ENCODE data around the gene ISOC2. TPM values are rescaled to one million over a fixed set of nuclear protein-coding genes. Genes with fewer than 3 reads are reported as not detected.

Gene ISOC2
- polyA plus RNA-seq, 2 of the 4 experiments (the other 2 are of a cell fraction), result 45.3 to 57.8 TPM

DNA sequence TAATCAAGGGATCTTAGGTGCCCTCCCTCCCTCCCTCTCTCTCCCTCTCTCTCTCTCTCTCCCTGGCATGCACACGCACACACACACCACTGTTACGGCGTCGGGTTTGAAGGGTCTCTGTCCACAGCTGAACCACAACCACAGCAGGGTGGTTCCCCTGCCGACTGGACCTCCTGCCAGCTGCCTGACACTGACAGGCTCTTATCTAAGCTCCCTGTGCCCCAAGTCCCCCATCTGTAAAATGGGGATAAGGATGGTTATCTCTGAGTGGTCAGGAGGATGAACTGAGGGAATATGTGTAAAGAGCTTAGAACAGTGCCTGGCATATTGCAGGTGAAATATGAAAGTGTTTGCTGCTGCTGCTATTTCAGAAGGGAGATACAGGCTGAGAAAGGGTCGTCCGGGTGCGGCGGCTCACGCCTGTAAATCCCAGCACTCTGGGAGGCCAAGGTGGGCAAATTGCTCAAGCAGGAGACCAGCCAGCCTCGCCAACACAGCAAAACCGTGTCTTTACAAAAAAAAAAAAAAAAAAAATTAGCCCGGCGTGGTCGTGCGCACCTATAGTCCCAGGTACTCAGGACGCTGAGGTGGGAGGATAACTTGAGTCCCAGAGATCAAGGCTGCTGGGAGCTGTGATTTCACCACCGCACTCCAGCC lies 17.5 kb downstream of the ISOC2 start:
- ChIA-PET POLR2A (interaction anchor here (1.0 kb wide), 1 partner anchor 181 kb away, joined by 4 read pairs; the partner anchor contains the start of gene ZNF784), CTCF (interaction anchor here (0.5 to 4.7 kb wide), 12 partner anchors 10 to 490 kb away, joined by 3 to 31 read pairs (median 4); partner anchors contain the start of gene KMT5C)
- H3K4me1 ChIP-seq, result peaks cover 23% of the 10 kb centered on the region
- no peaks in the 10 kb centered on the region for H3K9me3 ChIP-seq
- no peak overlapping the region for H3K4me2 ChIP-seq
- no peak overlapping the region for H3K27ac ChIP-seq
- TF ChIP-seq RAD21 (conservative IDR thresholded peaks at IDR 0.05 in 1 of 2, IDR thresholded peaks at IDR 0.05 in 1 of 2), result no peak
- TF ChIP-seq HDAC2 (IDR thresholded peaks at IDR 0.05), result no peak
- TF ChIP-seq EHF (CRISPR knock-in tag; IDR thresholded peaks at IDR 0.05), result no peak
- no peak for TF ChIP-seq HEYL (CRISPR knock-in tag; IDR thresholded peaks at IDR 0.05)
- TF ChIP-seq FOXS1 (CRISPR knock-in tag; IDR thresholded peaks at IDR 0.05), result no peak
- TF ChIP-seq, protein P1, sequence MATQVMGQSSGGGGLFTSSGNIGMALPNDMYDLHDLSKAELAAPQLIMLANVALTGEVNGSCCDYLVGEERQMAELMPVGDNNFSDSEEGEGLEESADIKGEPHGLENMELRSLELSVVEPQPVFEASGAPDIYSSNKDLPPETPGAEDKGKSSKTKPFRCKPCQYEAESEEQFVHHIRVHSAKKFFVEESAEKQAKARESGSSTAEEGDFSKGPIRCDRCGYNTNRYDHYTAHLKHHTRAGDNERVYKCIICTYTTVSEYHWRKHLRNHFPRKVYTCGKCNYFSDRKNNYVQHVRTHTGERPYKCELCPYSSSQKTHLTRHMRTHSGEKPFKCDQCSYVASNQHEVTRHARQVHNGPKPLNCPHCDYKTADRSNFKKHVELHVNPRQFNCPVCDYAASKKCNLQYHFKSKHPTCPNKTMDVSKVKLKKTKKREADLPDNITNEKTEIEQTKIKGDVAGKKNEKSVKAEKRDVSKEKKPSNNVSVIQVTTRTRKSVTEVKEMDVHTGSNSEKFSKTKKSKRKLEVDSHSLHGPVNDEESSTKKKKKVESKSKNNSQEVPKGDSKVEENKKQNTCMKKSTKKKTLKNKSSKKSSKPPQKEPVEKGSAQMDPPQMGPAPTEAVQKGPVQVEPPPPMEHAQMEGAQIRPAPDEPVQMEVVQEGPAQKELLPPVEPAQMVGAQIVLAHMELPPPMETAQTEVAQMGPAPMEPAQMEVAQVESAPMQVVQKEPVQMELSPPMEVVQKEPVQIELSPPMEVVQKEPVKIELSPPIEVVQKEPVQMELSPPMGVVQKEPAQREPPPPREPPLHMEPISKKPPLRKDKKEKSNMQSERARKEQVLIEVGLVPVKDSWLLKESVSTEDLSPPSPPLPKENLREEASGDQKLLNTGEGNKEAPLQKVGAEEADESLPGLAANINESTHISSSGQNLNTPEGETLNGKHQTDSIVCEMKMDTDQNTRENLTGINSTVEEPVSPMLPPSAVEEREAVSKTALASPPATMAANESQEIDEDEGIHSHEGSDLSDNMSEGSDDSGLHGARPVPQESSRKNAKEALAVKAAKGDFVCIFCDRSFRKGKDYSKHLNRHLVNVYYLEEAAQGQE (IDR thresholded peaks at IDR 0.05), result no peak
- TF ChIP-seq ZNF302 (CRISPR knock-in tag; IDR thresholded peaks at IDR 0.05), result no peak
- TF ChIP-seq, protein P2, sequence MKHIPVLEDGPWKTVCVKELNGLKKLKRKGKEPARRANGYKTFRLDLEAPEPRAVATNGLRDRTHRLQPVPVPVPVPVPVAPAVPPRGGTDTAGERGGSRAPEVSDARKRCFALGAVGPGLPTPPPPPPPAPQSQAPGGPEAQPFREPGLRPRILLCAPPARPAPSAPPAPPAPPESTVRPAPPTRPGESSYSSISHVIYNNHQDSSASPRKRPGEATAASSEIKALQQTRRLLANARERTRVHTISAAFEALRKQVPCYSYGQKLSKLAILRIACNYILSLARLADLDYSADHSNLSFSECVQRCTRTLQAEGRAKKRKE (CRISPR knock-in tag; IDR thresholded peaks at IDR 0.05; ENCODE audit: low read depth), result no peak
- TF ChIP-seq, protein P3, sequence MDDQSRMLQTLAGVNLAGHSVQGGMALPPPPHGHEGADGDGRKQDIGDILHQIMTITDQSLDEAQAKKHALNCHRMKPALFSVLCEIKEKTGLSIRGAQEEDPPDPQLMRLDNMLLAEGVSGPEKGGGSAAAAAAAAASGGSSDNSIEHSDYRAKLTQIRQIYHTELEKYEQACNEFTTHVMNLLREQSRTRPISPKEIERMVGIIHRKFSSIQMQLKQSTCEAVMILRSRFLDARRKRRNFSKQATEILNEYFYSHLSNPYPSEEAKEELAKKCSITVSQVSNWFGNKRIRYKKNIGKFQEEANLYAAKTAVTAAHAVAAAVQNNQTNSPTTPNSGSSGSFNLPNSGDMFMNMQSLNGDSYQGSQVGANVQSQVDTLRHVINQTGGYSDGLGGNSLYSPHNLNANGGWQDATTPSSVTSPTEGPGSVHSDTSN (IDR thresholded peaks at IDR 0.05), result no peak
- no peak for TF ChIP-seq CHD2 (IDR thresholded peaks at IDR 0.05; ENCODE audit: low read length, partially characterized antibody)
- TF ChIP-seq HOXA7 (CRISPR knock-in tag; IDR thresholded peaks at IDR 0.05), result no peak
- TF ChIP-seq, protein P4, sequence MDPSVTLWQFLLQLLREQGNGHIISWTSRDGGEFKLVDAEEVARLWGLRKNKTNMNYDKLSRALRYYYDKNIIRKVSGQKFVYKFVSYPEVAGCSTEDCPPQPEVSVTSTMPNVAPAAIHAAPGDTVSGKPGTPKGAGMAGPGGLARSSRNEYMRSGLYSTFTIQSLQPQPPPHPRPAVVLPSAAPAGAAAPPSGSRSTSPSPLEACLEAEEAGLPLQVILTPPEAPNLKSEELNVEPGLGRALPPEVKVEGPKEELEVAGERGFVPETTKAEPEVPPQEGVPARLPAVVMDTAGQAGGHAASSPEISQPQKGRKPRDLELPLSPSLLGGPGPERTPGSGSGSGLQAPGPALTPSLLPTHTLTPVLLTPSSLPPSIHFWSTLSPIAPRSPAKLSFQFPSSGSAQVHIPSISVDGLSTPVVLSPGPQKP (IDR thresholded peaks at IDR 0.05; ENCODE audit: low read depth, low read length), result no peak
- no peak for TF ChIP-seq CBX2 (IDR thresholded peaks at IDR 0.05; ENCODE audit: borderline replicate concordance, low read depth)
- TF ChIP-seq ZC3H11A (IDR thresholded peaks at IDR 0.05), result no peak
- TF ChIP-seq, protein P5, sequence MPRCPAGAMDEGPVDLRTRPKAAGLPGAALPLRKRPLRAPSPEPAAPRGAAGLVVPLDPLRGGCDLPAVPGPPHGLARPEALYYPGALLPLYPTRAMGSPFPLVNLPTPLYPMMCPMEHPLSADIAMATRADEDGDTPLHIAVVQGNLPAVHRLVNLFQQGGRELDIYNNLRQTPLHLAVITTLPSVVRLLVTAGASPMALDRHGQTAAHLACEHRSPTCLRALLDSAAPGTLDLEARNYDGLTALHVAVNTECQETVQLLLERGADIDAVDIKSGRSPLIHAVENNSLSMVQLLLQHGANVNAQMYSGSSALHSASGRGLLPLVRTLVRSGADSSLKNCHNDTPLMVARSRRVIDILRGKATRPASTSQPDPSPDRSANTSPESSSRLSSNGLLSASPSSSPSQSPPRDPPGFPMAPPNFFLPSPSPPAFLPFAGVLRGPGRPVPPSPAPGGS (IDR thresholded peaks at IDR 0.05), result no peak
- TF ChIP-seq NPAS2 (CRISPR knock-in tag; IDR thresholded peaks at IDR 0.05; ENCODE audit: borderline replicate concordance), result no peak
- TF ChIP-seq, protein P6, sequence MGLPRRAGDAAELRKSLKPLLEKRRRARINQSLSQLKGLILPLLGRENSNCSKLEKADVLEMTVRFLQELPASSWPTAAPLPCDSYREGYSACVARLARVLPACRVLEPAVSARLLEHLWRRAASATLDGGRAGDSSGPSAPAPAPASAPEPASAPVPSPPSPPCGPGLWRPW (IDR thresholded peaks at IDR 0.05), result no peak
- no peak for TF ChIP-seq POLR2AphosphoS2 (conservative IDR thresholded peaks at IDR 0.05; ENCODE audit: low read length)
- TF ChIP-seq KDM5A (IDR thresholded peaks at IDR 0.05), result no peak
- no peak for TF ChIP-seq ESRRA (IDR thresholded peaks at IDR 0.05; ENCODE audit: borderline replicate concordance, low read length)
- ATAC-seq (peak in 1 of 2 experiments; percentile 1; a peak in 2 of 6 replicates), FAIRE-seq (no peak), DNase-seq (ENCODE audit: low read depth in 1 of 2, low spot score in 1 of 2) (no peak)
- WGBS (ENCODE audit: missing lambda C conversion rate), result 32% methylated on average over 18 of the region's 18 CpGs
- H3K4me3 ChIP-seq, result no peak overlapping the region

Measured in A549 (cell line).